Fibroblast of villous mesenchyme (primary cell): ENCODE data around the gene CIDEB. TPM values are rescaled to one million over a fixed set of nuclear protein-coding genes. Genes with fewer than 3 reads are reported as not detected.

ENCODE experiments used
- DNase-seq: peaks from one replicate; pipeline ENCODE4 v3.0.0-alpha.2; 2010; ENCODE audit warnings: low read depth
- H3K4me3 ChIP-seq: 2 replicates; pipeline ENCODE4 v1.5.1; 2011; ENCODE audit warnings: low read depth, mild to moderate bottlenecking, low read length
- CTCF ChIP-seq: IDR thresholded peaks from 2 replicates; pipeline ENCODE4 v1.5.1; 2012; ENCODE audit warnings: low read depth, mild to moderate bottlenecking, low read length; ENCODE audit not compliant: insufficient read depth
- total RNA-seq: library from RNA; depleted of rRNA; stranded (reverse); fragments of >200 nt; gene quantifications from 2 replicates; pipeline ENCODE4 v1.2.3, GENCODE V29; 2012

CIDEB gene
- total RNA-seq, 1 donor = 3.0 TPM

DNA sequence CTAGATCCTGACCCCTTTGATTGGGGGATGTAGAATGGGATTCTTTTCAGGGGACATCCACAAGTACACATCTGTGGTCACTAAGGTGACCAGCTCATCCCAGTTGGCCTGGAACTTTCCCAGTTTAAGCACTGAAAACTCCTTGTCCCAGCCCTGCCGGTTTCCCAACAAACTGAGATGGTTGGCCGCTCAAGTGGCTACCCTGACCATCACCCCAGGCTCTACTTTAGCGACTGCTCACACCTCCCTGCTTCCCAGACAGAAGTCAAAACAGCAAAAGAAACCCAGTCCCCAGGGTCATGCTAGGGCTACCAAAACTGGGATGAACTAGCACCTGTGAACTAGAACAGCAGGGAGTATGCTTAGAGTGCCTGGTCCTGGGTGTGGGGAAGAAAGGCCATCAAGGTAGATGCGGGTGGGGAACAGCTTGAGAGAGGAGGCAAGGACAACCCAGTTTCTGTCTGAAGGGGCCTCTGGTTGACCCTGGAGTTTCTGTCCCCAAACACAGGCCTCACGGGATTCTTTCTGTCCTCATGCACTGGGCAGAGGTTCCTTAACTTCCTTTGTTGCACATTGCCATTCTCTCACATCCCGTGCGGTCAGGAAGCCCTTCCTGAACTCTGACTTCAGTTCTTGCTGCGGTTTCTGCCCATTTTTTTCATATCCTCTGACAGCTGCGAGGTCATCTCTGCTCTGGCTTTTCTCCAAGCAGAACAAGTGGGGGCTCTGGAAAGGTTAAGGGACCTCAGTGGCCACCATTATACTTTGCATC, 5.1 kb upstream of the CIDEB start:
- TF ChIP-seq CTCF = no peak
- peak; percentile 32 for DNase-seq
- no peak overlapping the region for H3K4me3 ChIP-seq

- no peak for TF ChIP-seq CTCF
Observed at GRCh38 chr14:24311837-24312615, 4.2 kb upstream of the CIDEB start.

GRCh38 chr14:24310646-24311604, 3.1 kb upstream of the CIDEB start, which contains the start of gene LTB4R:
Gene LTB4R (plus strand): TSS chr14:24311502. CDS start chr14:24315652, 4,150 bp downstream.
- TF ChIP-seq CTCF = peak; percentile 4
- peak; percentile 58 for DNase-seq
- peak within 1 kb of the TSS; percentile 21 for H3K4me3 ChIP-seq

More at GRCh38 chr14:24311837-24312615, 4.2 kb upstream of the CIDEB start:
- no peak for DNase-seq
- H3K4me3 ChIP-seq = no peak overlapping the region

DNA sequence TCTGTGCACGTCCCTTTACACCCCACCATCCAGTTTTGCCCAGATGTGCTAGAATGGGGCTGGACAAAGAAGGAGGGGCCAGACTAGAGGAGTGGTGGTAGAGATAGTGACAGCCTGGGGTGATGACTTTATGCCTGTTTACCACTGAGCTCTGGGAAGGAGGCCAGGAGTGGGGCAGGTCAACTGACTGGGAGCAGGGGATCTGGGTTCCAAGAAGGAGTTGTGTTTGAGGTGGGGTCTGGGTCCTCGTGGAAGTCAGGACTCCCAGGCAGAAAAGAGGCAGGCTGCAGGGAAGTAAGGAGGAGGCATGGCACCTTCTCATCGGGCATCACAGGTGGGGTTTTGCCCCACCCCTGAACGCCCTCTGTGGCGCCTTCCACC, 2.5 kb upstream of the CIDEB start:
- TF ChIP-seq CTCF = no peak
- no peak for DNase-seq
- no peak overlapping the region for H3K4me3 ChIP-seq

DNA sequence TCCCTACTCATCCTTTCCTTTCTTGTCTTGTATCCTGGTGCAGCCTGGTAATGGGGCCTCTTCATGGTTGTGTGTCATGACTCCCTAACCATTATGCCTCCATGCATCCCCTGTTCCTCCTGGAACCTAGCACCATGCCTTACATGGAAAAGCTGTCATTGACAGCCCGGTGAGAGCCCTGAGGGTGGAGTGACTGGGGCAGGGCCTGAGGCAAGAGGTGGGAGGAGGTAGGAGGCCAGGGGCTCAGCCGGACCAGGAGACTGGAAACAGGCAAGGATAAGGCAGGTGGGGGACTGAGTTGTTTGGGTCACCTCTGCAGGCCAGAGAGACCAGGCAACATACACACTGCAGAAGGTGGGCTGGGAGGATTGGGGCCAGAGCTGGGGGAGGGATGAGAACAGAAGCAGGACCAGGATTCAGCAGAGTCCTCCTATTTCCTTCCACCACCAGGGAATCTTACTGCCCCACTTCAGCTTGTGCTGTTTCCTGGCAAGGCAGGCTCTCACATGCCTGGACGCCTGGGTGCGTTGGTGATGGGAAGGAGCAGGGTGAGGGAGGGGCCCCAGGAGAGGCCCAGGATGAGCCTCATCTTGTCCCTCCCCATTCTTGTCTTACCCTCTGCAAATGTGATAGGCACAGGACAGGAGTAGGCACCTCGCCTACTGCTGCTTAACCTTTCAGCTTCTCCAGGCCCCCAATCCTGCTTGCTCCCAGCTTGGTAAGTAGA, 1.9 kb upstream of the CIDEB start, which contains the start of gene LTB4R2:
TSS of gene LTB4R2 (plus strand) at position 603 of the 727 bp plus-strand sequence. CDS start 525 bp downstream, outside the sequence.
- DNase-seq = no peak
- H3K4me3 ChIP-seq = peak within 1 kb of the TSS; percentile 21
- no peak for TF ChIP-seq CTCF
